ENCODE results near the gene MAGOH.

Gene MAGOH

DNA sequence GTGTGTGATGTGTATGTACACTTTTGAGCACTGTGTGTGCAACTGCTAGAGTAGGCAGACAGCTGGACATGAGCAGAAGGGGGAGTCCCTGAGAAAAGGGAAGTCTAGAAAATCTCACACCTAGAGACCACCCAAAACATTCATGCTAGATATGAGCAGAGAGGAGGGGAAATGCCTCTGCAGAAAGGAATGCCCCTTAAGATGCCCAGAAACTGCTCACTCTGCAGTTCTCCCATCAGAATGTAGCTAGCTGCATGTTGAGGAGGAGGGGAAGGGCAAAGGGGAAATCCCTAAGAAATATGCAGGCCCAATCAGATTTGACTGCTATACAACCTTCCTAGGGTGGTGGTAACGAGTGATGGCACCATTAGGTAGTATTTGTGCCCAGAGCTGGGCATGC, 31.8 kb upstream of the MAGOH start:
- DNase-seq, result no peak

DNA sequence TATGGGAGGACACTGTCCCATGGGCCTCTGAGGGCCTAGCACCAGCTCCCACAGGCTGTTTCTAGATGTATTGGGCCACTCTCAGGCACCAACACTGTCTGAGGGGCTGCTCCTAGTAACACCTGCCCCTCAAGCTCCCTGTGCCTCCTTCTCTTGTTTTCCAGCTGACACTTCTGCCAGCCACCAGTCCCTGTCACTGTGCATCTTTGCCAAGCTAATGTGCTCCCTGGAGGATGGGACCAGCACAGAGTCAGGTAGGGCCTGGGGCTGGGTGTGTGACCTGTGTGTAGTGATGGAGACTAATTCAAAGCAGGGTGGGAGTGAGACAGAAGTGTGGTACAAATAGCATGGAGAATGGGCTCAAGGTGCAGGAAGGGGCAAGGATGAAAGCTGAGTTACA, 29.4 kb upstream of the MAGOH start:
- no peak for DNase-seq

DNA sequence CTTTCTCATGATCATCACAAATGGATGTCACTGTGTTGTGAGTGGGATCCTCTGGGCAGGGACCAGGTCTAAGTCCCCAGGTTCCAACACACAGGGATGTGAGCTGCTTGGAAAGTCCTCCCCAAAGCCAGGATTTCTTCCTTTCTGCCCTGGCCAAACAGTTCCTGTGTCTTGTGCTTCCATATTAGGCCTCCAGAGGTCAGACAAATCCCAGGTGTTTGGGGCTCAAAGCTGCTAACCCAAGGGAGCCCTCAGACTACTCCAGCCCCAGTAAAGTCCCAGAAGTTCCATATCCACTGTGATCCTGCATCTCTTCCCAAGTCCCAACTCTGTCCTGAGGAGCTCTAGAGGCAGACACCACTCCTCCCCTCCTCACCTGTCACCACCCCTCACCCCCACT, 27.7 kb upstream of the MAGOH start:
- DNase-seq, result no peak

DNA sequence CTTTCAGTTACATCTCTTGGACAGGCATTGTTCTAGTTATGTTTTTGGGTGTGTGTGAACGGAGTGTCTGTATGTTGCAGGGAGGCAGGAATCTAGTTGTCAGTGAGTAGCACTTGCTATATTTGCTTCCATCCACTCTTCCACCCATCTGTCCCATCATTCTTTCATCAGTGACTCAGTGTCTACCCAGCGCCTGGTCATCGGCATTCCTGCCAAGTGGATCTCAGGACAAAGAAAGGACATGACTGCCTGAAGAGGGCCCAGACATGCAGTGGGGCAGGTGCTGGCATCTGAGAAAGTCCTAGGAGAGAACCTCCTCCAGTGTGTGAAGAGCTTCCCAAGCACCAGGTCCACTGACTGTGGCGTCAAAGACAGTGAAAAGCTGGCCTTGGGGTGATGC, 27.3 kb upstream of the MAGOH start:
- DNase-seq, result no peak

DNA sequence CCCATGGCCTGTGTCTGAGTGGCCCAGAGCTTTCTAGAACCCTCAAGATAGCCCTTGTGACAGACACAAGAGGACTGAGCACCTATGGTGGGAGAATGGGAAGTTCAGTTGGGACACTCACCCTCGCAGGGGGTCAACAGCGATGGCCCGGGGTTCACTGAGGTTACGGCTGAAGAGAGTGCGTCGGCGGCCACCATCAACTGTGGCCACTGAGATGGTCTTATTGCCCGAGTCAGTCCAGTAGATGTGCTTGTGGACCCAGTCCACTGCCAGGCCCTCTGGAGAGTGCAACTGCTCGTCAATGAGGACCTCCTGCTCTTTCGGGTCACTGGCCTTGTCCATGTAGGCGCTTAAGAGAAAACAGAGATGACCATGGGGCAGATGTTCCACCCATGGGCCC, 25.7 kb upstream of the MAGOH start:
- DNase-seq, result no peak

DNA sequence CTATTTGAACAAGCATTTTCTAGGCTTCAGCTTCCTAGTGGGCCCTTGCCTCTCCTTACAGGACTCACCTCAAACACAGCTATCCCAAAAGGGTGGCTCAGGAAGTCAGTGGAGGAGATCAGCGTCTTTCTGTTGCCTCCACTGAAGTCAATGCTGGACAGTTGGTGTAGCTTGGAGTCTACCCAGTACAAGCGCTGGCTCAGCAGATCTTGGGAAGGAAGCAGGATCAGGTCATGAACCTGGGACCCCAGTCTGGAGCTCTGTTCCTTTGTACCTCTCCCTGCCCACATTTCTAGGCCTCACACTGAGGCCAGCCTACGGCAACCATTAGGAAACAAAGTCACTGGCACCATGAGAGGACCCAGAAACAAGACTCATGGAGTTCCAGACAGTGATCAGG, 23.7 kb upstream of the MAGOH start:
- DNase-seq, result no peak

DNA sequence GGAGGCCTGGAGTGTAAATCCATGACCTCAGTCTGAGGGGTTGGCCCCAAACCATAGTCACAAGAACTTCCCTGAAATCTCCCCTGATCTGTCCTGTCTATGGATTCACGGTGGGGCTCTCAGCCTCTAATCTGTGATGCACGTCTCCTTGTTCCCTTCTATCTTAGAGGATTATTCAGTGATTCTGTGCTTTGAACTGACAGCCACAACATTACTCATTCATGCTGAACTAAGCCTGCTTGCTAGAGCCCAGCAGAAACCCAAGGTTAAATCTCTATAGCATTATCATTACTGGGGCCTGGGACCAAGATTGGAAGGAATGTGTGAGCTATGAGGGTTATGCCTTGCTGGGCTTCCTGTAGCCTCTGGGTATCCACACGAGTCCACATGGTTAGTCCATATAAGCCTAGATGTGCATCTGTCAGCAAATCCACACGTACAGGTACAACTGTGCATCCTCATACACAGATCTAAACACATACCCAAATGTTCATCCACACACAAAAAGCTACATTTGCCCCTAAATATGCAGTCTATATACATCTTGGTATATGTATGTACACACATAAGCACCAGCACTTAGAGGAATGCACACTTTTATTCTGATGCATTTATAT, 22.4 kb upstream of the MAGOH start:
- DNase-seq, result no peak

DNA sequence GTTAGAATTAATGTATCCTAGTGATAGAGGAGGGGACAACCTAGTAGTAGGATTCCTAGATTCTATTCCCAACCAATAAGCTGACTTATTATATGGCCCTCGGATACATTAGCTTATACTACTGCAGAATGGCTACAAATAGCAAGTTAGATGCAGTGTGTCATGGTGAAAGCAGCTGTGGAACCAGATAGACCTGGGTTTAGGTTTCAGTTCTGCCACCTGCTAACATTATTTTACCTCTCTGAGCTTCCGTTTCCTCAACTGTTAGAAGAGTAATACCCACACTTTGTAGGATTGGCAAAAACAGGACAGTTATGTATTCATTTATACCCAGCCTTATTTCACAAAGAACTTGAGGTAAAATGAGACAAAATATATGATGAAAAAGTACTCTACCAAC, 21.6 kb upstream of the MAGOH start:
- DNase-seq, result no peak

DNA sequence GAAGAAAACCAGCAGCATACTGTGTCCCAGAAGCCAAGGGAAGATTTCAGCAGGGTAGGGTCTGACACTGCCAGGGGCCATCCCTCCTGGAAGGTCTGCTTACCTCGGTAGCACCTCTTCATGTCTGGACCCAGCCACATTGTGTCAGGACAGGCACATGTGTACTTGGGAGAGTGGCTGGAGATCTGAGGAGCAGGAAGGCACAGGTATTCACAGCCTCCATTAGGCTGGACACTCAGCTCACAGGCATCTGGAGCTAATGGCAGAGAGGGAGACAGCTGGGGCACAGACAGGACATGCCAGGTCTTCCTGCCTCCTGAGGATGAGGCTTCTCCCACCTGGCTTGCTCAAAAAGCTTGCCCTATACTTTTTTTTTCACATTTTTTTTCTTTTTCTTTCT, 19.9 kb upstream of the MAGOH start:
- DNase-seq, result no peak

DNA sequence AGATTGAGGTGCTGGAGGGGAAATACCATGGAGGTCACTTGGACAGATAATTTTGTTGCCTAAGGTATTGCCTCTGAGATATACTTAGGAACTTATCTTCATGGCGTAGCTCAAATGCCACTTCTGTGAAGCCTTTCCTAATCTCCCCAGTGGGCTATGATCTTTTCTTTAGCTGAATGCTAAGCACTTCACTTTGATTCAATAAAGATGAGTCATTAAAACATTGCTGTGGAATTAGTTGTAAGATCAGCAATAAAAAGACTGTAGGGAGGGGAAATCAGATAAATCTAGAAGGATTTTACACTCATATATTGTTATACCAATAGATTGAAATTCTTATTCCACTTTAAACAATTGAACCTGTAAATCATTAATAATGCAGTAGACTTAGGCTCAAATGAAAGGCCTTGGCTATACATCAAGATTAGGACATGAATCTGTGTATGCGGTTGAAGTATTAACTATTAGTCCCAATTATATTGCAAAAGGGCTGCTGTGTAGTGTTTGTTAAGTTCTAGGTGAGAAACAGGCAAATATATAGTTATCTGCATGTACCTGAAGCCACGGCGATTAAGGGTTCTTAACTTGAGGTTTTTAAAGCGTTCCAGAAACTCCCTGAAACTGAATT, 19.2 kb upstream of the MAGOH start:
- DNase-seq, result no peak

DNA sequence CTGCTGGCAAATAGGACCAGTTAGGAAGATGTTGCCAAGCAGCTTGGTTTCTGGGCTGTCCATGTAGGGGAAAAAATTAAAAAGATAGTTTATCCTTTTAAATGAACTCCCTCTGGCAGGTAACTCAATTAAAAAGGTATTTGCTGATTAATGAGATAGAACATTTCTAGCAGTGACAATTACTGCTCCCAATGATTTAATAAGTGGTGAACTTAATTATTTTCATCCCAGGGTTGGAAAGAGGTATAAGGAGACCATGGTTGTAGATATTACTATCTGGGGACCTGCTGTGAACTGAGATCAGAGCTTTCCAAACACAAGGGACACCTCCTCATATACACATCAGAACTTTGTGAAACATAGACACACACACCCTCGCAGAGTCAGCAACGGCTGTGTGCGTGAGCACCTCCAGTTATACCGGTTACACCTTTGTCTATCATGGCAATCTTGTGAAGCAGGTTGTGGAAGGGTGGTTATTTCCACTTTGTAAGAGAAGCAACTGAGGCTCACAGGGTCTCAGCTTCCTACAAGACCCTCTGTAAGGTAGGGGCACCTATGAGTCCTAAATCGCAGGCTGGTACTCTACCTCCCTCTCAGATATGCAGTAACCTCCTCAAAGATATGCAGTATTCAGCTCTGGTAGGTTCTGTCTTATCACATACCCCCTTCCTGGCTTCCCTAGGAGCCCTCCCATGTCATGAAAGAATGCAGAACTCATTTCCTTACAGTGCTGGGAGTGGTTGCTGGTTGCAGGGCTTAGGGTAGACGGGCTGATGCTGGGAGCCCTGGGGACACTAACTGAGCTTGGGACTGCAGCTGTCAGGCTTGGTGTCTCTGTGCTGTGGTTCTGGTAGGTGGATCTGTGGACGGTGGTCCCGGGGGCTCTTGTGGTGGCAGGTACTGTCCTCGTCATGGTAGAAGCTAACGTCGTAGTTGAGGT, 18.5 kb upstream of the MAGOH start:
- DNase-seq, result no peak

DNA sequence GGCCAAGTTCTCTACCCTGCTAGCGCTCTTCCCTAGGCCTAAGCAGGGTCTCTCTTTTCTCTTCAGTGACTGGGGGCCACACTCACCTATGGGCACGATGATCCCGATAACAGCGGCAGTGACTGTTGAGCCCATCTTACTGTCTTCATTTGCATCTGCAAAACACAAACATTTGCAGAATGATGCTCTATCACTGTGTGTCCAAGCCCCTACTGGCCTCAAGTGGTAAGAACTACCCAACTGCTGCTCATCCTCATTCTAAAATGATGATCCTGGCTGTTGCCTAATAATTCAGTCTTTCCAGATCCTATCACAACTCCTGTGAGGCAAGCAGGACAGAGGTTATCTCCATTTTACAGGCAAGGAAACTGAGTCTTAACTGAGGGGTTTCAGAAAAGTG, 16.7 kb upstream of the MAGOH start:
- DNase-seq, result no peak

DNA sequence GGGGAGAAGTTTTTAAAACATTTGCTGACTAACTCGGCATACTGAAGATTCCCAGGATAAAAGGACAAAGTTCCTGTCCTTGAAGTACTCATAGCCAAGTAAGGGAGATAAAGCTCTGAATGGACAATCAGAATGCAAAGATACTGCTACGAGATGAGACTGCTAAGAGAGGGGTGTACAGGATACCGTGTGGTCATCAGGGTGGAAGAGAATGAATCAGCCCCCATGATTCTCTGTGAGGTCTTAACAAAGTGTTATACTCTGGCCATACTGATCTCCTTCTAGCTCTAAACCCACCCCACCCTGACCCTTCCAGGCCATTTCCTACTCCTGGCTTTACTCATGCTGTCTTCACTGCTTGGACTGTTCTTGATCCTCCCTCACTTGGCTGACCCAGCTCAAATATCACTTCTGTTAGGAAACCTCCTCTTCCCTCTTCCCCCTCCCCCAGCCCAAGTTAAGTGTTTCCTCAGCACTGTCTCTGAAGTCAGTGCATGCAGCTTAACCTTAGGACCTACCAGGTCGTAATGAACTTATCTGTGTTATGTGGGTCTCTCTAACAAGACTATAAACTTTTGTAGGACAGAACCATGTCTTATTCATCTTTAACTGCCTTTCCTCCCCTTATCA, 15.8 kb upstream of the MAGOH start:
- DNase-seq, result no peak

DNA sequence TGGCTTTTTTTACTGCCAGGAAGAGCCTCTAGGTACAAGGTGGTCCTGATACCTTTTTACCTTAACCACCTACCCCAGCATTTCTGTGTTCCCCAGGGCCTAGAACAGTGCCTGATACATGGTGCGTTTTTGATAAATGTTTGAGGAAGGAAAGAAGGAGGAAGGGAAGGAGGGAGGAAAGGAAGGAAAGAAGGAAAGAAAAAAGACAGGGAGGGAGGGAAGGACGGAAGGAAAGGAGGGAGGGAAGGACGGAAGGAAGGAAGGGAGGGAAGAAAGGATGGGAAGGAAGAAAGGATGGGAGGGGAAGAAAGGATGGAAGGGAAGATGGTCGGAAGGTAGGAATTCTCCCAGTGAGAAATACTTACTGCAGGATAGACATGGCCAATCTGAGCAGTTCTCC, 12.0 kb upstream of the MAGOH start:
- DNase-seq, result no peak

DNA sequence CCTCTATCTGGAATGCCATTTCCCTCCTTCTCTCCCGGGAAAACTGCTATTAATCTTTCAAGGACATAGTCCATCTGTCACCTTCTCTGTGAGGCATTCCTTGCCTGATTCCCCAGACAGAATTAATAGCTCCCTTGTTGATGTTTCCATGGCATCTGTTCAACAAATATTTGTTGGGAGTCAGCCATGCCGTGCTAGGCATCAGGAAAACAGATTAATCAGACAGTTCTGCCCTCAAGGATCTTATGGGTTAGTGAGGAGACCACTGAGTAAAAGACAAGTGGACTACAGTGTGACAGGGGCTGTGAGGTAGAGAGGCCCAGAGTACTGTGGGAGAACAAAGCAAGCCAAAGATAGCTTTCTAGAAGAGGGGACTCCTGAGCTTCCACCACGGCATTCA, 11.4 kb upstream of the MAGOH start:
- no peak for DNase-seq

DNA sequence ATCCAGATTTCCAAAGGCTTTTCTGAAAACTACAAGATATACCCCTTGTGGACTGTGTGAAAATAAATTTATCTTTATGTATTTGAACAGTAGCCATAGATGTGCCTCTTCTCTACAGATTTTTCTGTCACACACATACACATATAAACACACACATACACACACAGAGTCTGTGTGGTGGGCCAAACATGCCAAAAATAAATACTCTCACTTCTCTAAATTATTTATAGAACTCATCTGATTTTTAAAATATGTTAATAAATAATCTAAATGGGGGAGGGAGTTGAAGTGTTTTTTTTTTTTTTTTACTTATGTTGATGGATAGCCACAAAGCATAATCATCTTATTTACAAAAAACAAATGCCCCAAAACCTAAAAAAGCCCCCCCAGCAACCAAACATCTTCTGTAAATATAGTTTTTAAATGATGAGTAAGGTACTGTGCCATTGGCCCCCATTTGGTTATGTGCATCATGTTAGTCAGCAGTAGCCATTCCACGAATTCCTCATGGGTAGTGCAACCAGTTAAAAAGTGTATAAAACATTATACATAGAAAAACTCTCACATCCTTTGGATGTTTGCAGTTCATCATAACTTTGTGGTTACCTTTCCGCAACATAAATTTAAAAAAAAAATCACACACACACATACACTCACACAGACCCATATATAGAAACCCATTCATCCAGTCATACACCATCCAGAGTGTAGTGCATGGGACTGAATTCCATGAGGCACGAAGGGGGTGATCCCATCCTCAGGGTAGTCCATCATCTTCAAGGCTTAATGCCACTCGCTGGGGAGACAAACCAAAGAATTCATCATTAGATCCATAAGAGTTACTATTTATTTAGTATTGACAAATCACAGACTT, 8.2 kb upstream of the MAGOH start:
- DNase-seq, result no peak

DNA sequence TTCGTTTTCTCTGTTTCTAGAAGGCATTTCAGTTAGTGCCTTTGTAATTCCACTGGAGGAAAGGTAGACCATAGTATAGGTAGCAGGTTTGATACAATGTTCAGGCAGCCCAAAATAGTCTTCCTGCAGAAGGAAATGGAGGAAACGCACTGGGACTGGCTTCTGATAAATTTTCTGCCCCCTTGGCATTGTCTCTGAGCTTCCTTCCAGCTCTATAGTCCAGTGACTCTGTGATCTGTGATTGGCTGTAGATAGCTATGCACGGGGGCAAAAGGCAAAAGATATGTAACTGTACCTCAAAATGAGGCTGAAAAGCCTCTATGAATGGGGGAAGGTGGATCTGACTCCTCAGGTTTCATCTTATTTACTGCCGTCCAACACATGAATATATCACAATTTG, 5.8 kb upstream of the MAGOH start:
- no peak for DNase-seq

DNA sequence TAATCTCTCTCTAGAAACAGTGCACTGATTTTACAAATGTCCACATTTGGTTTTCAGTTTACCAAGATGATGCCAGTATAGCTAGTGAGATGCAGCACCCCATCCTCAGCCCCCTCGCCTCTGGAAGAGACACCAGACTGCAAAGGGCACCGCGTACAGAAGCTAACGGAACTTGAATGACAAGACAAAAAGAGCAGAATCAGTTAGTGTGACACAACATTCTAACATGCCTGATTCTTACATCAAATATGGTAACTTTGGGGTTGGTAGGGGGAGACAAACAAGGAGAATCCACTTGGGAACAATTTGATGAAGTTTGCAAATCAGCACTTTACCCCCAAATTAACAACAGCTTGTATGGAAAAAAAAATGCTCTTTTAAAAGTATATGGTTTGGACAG, 4.1 kb upstream of the MAGOH start:
- DNase-seq, result no peak

DNA sequence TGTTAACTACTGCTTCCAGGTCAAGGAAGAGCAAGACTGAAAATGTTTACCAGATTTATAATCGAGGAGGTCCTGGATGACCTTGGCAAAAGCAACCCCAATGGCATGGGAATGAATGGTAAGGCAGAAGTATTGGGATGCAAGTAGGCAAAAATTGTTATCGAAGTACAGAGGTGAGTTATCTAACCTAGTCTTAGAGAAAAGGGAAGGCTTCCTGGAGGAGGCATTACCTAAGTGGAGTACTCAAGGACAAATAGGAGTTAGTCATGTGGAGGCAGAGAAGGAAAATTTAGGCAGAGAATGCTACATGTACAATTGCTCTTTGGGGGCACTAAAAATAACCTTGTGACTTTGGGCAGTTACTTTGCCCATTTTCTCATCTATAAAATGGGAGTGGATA, 3.5 kb upstream of the MAGOH start:
- no peak for DNase-seq

DNA sequence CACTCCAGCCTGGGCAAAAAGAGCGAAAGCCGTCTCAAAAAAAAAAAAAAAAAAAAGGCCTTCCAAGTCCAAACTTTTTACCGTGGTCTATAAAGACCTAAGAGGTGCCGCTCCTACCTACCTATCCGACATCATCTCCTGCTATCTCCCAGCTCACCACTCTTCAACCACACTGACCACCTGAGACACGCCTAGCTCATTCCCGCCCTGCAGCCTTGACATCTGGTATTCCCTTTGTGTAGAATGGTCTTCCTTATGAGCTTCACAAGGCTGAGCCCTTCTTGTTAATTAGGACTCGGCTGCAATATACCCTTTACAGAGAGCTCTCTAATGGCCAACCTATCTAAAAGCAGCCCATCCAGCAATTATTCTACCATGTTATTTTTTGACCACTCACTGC, 680 bp downstream of the MAGOH start:
- DNase-seq, result no peak

DNA sequence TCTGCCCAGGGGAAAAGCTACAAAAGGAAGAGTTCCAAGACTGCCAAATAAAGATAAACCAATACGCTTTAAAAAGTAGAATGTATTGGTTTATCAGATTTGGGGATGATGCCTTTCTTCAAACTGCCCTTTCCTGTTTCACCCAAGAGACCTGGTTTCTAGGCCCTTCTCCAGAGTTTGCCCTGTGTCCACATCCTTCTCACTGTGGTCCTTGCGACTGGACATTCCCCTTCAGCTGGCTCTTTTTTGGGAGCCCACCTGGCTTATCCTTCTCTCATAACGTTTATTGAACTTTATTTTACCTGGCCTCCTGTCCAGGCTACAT, 17.4 kb downstream of the MAGOH start:
- DNase-seq, result no peak

DNA sequence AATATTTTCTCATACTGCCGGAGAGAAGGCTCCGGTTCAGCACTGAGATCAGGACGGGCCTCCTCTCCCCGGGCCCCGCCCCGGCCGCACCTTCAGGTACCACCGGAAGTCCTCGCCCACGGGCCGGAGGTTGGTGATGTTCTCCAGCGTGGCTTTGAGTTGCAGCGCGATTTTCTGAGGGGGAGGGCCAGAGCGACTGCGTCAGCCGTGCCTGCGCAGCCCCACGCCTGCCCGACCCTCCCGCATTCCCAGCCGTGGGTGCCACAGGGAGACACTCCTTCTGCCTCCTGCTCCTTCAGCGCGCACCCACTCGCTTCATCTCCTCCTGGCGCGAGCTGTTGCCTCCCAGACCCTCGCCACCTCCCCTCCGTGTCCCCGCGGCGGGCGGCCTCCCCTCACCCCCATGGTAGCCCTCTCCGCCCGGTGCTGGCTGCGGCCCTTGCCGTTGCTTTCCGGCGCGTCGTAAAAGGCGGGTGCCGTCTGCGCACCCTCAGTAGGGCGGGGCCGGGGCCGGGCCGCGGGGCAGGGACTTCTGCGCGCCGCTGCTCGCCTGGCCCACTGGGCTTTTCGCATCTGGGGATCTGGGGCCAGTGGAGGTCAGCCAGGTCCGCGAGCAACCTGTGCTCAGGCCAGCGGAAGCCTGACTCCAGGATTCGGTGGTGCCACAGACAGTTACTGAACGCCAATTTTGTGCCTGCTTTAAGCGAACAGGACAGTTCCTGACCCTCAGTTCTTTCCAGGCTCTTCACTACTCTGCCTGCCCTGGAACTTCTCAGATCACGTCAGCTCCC, 18.0 kb downstream of the MAGOH start, which contains the start of gene CZIB:
CZIB (minus strand) TSS at position 464 of the 791 bp plus-strand sequence; CDS start at position 405, 59 bp downstream.
- peak; percentile 74 to 76 for DNase-seq

All from AML-193 (cell line).